GM12878 (cell line): Measurements from ENCODE around the gene GREB1. TPM values are rescaled to one million over a fixed set of nuclear protein-coding genes. Genes with fewer than 3 reads are reported as not detected.

ENCODE experiments used
- ATAC-seq: fragments of 200-7000 bp; cut with Tn5 transposase; 3 replicates; pipeline ENCODE4 v1.9.1; 2020; ENCODE audit warnings: mild to moderate bottlenecking, moderate library complexity
- BruUV-seq: library from RNA; stranded (reverse); fragments of 400-500 nt; replicated peaks from 2 replicates; lab custom pipeline; 2021; lab: Mats Ljungman, UMichigan
- CTCF ChIA-PET: fragments of 300-600 bp; sonication (Branson Sonifier 250); formaldehyde crosslinking; extraction: SDS; loops from one replicate; lab custom pipeline; 2021; ENCODE audit warnings: inconsistent platforms; lab: Yijun Ruan, JAX
- POLR2A ChIA-PET: fragments of 350-600 bp; formaldehyde crosslinking; extraction: SDS; loops from one replicate; lab custom pipeline; 2021; ENCODE audit warnings: inconsistent platforms; lab: Charles Lee
- RAD21 ChIA-PET: fragments of 300-600 bp; sonication (Branson Sonifier 250); formaldehyde crosslinking; loops from one replicate; lab custom pipeline; 2023; ENCODE audit warnings: antibody characterized with exemption; ENCODE audit not compliant: unreplicated experiment; lab: Charles Lee
- SMC1A ChIA-PET: fragments of 300-600 bp; sonication (Branson Sonifier 250); formaldehyde crosslinking; loops from one replicate; lab custom pipeline; 2023; ENCODE audit not compliant: unreplicated experiment, uncharacterized antibody; lab: Charles Lee
- DNase-seq: peaks from one replicate; pipeline ENCODE4 v3.0.0-alpha.2; 2011; ENCODE audit warnings: low read depth, low spot score
- FAIRE-seq: peaks from 3 replicates; lab custom pipeline; 2011; peaks lifted over from hg19 to GRCh38; lab: Jason Lieb, UNC
- H2AFZ ChIP-seq: 2 replicates; pipeline ENCODE4 v1.6.0; 2011; ENCODE audit warnings: low read depth, low read length, control low read depth; ENCODE audit not compliant: control insufficient read depth
- H3K27ac ChIP-seq: 2 replicates; pipeline ENCODE4 v1.5.1; 2011; ENCODE audit warnings: control low read depth; ENCODE audit not compliant: control insufficient read depth, insufficient read depth
- H3K27me3 ChIP-seq, 2 experiments: replicated peaks in 1 of 2; 2 replicates each; pipeline versions ENCODE4 v1.6.0 to v1.6.1; 2011; ENCODE audit warnings: low read length in 1 of 2; ENCODE audit not compliant: control insufficient read depth in 2 of 2, insufficient read depth in 2 of 2
- H3K36me3 ChIP-seq, 2 experiments: 2 replicates each; pipeline ENCODE4 v1.5.1; 2011; ENCODE audit warnings: low read length in 1 of 2; ENCODE audit not compliant: control insufficient read depth in 2 of 2, insufficient read depth in 2 of 2
- H3K4me1 ChIP-seq: 2 replicates; pipeline ENCODE4 v1.6.1; 2011; ENCODE audit warnings: mild to moderate bottlenecking, low read length, moderate library complexity, mixed read lengths; ENCODE audit not compliant: control insufficient read depth, insufficient read depth
- H3K4me2 ChIP-seq: 2 replicates; pipeline ENCODE4 v1.6.0; 2011; ENCODE audit warnings: control low read depth; ENCODE audit not compliant: control insufficient read depth, insufficient read depth
- H3K4me3 ChIP-seq: fragments of 200-600 bp; sonication (generic); 2 replicates; pipeline ENCODE4 v1.5.1; 2016
- H3K79me2 ChIP-seq: 2 replicates; pipeline ENCODE4 v1.6.0; 2011; ENCODE audit warnings: low read length; ENCODE audit not compliant: control insufficient read depth, insufficient read depth
- H3K9ac ChIP-seq: 2 replicates; pipeline ENCODE4 v1.8.0; 2011; ENCODE audit warnings: low read length, control low read depth, mixed read lengths; ENCODE audit not compliant: control insufficient read depth, insufficient read depth
- H3K9me3 ChIP-seq: replicated peaks from 3 replicates; pipeline ENCODE4 v1.5.1; 2011; ENCODE audit warnings: mild to moderate bottlenecking, low read length; ENCODE audit not compliant: control insufficient read depth, insufficient read depth
- H4K20me1 ChIP-seq: 2 replicates; pipeline ENCODE4 v1.6.0; 2011; ENCODE audit not compliant: control insufficient read depth, insufficient read depth
- FOXK2 ChIP-seq: fragments of 450-650 bp; IDR thresholded peaks from 2 replicates; pipeline ENCODE4 v1.6.1; 2017; ENCODE audit warnings: mild to moderate bottlenecking, moderate library complexity
- SIN3A ChIP-seq: IDR thresholded peaks from 2 replicates; pipeline ENCODE4 v1.6.1; 2012; ENCODE audit warnings: low read depth, low read length, improper control_type of control experiment
- WGBS: methylation state at CpG from one replicate; pipeline ENCODE4 v1.1.6; 2016; ENCODE audit warnings: low lambda C conversion rate; ENCODE audit not compliant: insufficient replicate concordance, insufficient coverage; ENCODE audit errors: missing lambda C conversion rate; 5-methylcytosine and 5-hydroxymethylcytosine counted together
- in situ Hi-C: fragments of 300-500 bp; cut with MboI; formaldehyde crosslinking; loops from 9 replicates; pipeline ENCODE4 v1.14.3; 2018; ENCODE audit warnings: mixed read lengths
- intact Hi-C: fragments of 100-400 bp; cut with micrococcal nuclease; formaldehyde crosslinking; loops from one replicate; pipeline ENCODE4 v1.14.2; 2022; ENCODE audit not compliant: unreplicated experiment
- polyA plus RNA-seq, 11 experiments: library from polyadenylated mRNA; depleted of rRNA in 4 of 11; unstranded in 6 of 11; stranded (reverse) in 5 of 11; fragments of >200 nt; fragmentation: Nextera tagmentation in 4 of 11; fragmentation: Illumina TruSeq in 1 of 11; extraction: Ambion mirVana in 4 of 11; extraction: Trizol in 1 of 11; gene quantifications; 1 replicate in 1 of 11; 2 replicates in 10 of 11; pipeline versions ENCODE4 v1.2.1 to v1.2.3, GENCODE V29; 2011 to 2016; ENCODE audit warnings: inconsistent platforms in 2 of 11, missing spikeins in 2 of 11, low read depth in 1 of 11
- total RNA-seq, 4 experiments: library from RNA; depleted of rRNA in 3 of 4; stranded (reverse); fragments of >200 nt in 3 of 4; fragmentation: Illumina TruSeq in 1 of 4; extraction: Trizol in 1 of 4; gene quantifications; 2 replicates each; pipeline versions ENCODE4 v1.2.1 to v1.2.3, GENCODE V29; 2013 to 2021
- TF ChIP-seq, protein P1 (sequence below): fragments of 450-650 bp; IDR thresholded peaks from 2 replicates; pipeline ENCODE4 v1.6.1; 2018; ENCODE audit warnings: mild to moderate bottlenecking, low read depth, moderate library complexity; ENCODE audit not compliant: partially characterized antibody

The GREB1 gene
- total and polyA plus RNA-seq, 10 of the 15 experiments (the other 5 are each of a cell fraction or from before 2014, with no cell fraction given): 0.09 to 2.1 (median 0.37) TPM; not detected in 1

DNA sequence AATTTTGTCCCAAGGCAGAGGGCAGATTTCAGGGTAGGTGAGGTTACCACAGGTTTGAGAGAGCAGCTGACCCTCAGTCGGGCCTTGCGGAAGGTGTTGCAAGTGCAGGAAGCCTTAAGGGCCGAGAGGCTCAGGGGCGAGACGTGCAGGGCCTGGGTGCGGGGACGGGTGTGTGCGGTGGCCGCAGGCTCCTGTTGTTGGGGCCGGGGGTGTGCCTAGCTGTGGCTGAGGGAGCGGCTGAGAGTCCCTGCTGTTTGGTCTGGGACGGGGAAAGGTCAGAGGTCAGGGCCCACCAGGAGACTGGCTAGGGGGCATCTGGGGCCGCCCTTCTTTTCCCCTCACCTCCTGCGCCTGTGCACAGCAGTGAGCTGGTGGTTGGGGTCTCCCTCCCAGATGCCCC lies 83.7 kb downstream of the GREB1 start:
- no peak overlapping the region for H3K27ac ChIP-seq
- H3K4me2 ChIP-seq: no peak overlapping the region
- in situ Hi-C loops: no loop called here
- no peaks in the 10 kb centered on the region for H4K20me1 ChIP-seq
- ATAC-seq: no peak
- H2AFZ ChIP-seq: no peak overlapping the region
- DNase-seq: no peak
- RAD21 ChIA-PET: no interaction called here
- H3K4me1 ChIP-seq: no peaks in the 10 kb centered on the region
- no peak overlapping the region for H3K9ac ChIP-seq
- CTCF ChIA-PET: interaction anchor here (0.6 kb wide), 1 partner anchor 771 kb away, joined by 3 read pairs; no protein-coding TSS in a partner anchor
- H3K36me3 ChIP-seq: no peaks in the 10 kb centered on the region
- no peaks in the 10 kb centered on the region for H3K79me2 ChIP-seq
- BruUV-seq: no TSS peak
- no peak for FAIRE-seq
- no peaks in the 10 kb centered on the region for H3K9me3 ChIP-seq
- TF ChIP-seq, protein P1, sequence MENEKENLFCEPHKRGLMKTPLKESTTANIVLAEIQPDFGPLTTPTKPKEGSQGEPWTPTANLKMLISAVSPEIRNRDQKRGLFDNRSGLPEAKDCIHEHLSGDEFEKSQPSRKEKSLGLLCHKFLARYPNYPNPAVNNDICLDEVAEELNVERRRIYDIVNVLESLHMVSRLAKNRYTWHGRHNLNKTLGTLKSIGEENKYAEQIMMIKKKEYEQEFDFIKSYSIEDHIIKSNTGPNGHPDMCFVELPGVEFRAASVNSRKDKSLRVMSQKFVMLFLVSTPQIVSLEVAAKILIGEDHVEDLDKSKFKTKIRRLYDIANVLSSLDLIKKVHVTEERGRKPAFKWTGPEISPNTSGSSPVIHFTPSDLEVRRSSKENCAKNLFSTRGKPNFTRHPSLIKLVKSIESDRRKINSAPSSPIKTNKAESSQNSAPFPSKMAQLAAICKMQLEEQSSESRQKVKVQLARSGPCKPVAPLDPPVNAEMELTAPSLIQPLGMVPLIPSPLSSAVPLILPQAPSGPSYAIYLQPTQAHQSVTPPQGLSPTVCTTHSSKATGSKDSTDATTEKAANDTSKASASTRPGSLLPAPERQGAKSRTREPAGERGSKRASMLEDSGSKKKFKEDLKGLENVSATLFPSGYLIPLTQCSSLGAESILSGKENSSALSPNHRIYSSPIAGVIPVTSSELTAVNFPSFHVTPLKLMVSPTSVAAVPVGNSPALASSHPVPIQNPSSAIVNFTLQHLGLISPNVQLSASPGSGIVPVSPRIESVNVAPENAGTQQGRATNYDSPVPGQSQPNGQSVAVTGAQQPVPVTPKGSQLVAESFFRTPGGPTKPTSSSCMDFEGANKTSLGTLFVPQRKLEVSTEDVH: no peak
- TF ChIP-seq FOXK2: no peak
- TF ChIP-seq SIN3A: no peak
- 66% methylated on average over 14 of the region's 14 CpGs for WGBS
- intact Hi-C loops: no loop called here
- POLR2A ChIA-PET: no interaction called here
- SMC1A ChIA-PET: no interaction called here
- H3K27me3 ChIP-seq: peaks cover 0 to 2% of the 10 kb centered on the region in 2 experiments; a peak in 1 of 4 replicates
- no peak overlapping the region for H3K4me3 ChIP-seq
